GM19467 (cell line): ENCODE data around the gene SERPINH1.

Experiments
- ATAC-seq: cut with Tn5 transposase; IDR thresholded peaks from one replicate; pipeline ENCODE4 v1.9.1; 2021; ENCODE audit warnings: mild to moderate bottlenecking, moderate library complexity; ENCODE audit not compliant: unreplicated experiment

SERPINH1 gene

DNA sequence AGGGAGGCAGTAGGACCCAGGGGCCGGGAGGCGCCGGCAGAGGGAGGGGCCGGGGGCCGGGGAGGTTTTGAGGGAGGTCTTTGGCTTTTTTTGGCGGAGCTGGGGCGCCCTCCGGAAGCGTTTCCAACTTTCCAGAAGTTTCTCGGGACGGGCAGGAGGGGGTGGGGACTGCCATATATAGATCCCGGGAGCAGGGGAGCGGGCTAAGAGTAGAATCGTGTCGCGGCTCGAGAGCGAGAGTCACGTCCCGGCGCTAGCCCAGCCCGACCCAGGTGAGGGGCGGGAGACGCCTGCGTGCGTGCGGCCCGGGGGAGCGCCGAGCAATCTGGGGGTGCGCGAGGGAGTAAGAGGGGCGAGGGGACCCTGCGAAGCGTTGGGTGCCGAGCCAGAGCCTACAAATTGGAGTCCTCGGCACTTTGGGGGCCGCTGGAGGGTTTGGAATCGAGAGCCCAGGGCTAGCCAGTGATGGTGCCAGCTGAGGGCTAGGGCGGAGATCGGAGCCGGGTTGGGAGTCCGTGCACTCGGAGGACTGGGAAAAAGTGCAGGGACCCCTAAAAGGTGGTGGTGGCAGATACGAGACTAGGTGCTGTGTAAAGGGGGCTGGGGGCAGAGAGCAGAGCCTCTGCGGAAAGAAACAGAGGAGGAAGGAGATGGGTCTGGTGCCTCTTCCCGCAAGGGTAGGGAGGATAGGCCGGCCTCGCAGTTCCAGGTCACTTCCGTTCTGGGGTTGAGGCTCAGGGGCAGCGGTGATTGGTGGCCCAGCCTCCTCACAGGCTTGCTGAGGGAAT lies at the start of gene SERPINH1:
Gene SERPINH1, plus strand, starts transcription at position 206 of the 788 bp plus-strand sequence. CDS start 4,097 bp downstream, outside the sequence.
- ATAC-seq = peak; percentile 60

DNA sequence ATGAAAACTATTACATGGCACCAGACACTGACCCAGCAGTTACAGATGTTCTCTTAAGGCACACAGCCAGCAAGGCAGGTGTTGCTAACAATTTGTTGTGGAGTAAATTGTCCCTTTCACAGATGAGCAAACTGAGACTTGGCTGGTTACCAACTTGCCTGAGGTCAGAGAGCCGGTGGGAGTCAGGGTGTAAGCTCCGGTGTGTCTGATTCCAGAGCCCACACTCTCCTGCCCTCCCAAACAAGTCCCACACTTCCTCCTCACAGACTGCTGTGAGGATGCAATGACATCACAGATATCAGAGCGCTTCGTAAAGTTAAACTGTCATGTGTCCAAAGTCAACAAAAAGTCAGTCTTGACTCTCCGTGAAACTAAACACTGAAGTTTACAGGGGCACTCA lies 48.8 kb upstream of the SERPINH1 start:
- ATAC-seq = no peak

DNA sequence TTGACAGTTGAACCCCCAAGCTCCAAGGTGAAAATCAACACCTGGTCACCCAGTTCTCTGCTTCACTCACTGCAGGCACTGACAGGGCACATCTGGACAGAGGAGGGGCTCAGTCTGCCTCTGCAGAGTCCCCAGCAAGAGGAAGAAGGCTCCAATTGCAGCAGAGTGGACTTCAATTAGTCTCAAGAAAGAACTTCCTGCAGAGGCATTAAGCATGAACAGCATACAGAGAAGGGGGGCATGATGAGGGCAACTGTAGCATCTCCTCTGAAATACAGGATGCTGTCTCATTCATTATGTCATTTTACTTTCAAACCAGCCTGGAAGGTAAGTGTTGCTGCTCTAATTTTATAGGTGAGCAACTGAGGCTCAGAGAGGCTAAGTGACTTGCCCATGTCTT lies 47.5 kb upstream of the SERPINH1 start:
- no peak for ATAC-seq

DNA sequence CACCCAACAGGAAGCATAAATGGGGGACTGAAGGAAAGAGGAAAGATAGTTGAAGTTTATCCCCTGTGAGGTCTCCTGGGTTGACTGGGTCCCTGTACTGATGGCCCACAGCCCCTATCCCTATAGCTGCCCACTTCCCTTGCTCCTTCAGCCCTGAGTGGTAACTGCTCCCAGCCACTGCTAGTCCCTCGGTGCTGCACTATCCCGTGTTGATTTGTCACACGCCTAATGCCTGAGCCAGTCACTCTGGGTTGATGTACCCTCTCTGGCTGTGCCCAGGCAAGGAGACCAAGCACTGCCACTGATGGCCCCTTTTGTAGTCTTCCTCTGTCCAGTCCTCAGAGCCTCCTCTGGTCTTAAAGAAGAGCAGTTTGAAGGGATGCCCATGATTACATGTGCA lies 45.9 kb upstream of the SERPINH1 start:
- no peak for ATAC-seq

DNA sequence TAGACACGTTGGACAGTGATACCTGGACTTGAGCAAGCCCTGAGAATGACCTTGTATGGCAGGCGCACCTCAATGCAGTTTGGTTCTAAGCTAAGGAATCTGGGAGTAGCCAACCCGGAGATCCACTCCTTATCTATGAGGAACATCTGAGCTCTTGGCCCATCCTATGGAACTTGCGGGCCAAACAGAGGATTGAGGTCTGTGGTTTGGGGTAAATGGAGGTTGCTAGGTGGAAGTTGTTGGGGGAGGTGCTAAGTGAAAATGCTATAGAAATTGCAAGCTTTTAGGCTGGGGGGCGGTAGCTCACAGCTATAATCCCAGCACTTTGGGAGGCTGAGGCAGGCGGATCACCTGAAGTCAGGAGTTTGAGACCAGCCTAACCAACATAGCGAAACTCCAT lies 45.2 kb upstream of the SERPINH1 start:
- ATAC-seq = no peak

DNA sequence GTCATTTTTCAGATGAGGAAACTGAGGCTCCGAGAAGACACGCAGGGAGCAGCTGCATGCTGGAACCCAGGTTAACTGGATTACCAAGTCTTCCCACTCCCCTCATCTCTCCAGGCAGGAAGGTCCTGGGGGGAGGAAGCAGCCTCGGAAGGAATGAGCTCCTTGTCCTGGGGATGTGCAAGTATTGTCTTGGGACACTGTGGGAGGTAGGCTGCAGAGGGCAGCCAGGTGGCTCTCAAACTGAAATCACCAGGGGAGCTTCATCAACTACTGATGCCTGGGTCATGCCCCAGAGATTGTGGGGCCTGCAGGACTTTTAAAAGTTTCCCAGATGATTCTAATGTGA lies 43.9 kb upstream of the SERPINH1 start:
- ATAC-seq = no peak

DNA sequence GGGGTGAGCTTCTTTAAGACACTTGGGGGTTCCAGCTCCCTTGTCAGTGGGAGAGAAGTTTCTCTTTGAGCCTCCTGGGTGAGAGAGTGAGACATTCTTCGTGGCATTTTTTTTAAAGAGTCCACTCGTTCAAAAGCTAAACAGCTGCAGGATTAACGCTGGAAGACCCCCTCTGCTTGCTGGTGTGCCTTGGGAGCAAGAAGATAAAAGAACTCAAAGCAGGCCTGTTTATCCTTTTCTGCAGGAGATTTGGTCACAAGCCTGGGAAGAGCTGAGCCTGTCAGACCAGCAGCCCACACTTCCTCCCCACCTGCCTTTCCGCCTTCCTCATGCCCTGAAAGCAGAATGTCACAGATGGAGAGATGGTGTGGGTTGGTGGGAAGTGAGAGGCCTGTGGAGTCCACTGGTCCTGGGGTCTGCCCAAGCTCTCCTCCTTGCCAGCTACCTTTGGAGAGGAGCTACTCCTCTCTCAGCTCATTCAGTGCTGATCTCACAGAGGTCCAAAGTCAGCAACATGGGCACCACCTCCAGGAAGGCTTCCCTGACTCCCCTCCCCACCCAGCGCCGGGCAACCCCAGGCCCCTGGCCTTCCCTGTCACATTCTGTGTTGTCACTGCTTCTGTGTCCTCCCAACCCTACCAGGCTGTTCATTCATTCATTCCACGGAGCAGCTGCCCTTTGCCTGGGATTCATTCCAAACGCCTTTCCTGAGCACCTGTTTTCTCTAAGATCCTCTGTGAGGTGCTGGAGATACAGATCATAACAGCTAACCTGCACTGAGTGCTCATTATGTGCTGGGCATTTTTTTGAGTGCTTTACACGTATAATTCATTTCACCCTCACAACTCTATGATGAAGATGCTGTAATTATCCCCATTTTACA lies 43.0 kb upstream of the SERPINH1 start:
- ATAC-seq = no peak

DNA sequence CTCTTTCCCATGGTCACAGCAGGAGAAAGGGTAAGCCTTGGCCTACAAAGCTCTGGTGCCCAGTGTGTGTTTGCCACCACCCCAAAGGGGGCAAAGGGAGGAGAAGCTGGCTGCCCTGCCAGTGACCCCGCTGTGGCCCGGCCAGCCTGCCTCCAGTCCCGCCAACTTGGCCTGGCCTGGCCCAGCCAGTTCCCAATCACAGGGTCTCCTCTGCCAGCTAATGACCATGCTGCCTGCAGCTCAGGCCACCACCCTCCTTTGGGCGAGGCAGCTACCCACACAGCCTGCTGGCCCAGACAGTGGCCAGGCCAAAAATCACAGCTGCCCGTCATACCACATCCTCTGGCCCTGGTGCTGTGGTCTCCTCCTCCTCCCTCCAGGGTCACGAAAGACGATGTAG lies 41.4 kb upstream of the SERPINH1 start:
- no peak for ATAC-seq

DNA sequence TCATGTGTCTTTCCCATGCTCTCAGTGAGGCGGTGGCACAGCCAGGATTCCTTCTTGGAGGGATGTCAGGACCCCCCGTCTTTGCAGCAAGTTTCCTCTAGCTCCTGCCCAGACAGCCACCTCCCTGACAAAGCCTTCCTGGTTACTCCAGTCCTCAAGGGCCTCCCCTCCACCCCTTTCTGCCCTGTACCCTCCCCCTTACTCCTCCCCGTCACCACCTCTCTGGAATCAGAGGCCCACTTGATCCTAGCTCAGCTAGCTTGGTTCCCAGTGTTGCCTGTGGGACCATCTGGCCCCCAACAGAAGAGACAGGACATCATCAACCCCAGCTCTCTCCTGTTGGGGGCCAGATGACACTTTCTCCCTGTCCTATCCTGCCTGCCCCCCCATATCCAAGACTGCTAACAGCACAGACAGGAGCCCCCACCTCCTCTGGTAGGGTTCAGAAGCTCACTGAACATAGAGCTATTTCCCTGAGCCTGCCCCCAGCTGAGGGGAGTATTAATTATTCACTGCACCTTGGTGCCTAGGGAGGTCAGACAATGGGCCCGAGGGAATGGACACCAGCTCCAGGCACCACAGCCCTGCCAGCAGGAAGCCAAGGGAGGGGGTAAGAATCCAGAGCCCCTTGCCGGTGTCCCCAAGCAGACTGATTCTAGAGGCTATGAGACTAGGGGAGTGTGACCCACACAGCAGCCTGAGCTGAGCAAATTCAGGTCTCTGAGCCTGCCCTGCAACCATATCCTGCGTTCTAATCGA lies 39.6 kb upstream of the SERPINH1 start:
- no peak for ATAC-seq

DNA sequence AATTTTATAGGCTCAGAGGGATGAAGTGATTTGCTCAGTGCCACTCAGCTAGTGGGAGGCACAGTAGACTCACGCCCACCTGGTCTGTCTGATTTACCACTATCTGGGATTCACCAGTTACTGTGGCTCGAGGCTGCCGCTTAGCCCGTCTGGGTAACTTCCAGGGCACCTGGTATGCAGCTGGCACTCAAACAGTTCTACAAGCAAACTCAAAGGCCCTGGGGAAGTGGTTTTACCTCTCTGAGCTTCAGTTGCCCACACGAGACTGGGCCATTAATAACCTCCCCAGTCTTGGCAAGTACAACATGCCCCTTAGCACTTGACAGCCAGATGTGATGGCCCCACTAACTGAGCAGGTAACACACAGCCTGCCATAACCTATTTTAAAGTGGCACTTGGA lies 38.9 kb upstream of the SERPINH1 start:
- no peak for ATAC-seq

DNA sequence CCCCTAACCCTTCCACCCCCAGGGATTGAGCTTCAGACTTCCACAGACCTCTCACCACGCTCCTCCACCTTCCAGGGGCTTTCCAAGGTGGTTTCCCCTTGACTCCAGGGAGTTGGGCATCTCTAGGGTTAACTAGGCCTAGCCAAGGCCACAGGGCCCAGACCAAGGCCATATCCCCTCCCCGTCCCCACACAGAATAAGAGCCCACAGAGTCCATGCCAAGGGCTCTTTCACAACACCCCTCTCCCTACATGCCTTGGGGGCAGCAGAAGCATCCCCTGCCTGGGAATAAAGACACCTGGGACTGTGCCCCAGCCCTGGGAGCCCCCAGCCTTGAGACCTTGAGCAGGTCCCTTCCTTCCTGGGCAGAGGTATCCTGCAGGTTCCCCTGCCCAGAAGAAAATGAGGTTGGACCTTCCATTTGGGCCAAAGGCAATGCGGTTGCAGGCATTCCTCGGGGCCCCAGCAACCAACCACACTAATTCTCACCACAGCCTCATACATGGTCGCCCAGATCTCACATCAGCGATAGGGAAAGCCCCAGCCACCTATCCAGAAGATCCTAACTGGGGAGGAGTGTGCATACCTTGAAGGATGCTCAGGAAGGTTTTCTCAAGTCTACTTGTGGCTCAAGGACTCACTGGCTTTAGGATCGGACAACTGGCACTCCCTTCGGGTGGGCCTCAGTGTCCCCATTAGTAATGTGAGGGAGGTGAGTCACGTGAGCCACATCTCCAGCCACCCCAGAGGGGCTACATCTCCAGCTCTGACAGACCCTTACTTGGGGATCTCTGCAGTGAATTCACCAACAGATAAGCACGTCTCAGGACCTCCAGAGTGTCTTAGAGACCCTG lies 38.0 kb upstream of the SERPINH1 start:
- no peak for ATAC-seq

DNA sequence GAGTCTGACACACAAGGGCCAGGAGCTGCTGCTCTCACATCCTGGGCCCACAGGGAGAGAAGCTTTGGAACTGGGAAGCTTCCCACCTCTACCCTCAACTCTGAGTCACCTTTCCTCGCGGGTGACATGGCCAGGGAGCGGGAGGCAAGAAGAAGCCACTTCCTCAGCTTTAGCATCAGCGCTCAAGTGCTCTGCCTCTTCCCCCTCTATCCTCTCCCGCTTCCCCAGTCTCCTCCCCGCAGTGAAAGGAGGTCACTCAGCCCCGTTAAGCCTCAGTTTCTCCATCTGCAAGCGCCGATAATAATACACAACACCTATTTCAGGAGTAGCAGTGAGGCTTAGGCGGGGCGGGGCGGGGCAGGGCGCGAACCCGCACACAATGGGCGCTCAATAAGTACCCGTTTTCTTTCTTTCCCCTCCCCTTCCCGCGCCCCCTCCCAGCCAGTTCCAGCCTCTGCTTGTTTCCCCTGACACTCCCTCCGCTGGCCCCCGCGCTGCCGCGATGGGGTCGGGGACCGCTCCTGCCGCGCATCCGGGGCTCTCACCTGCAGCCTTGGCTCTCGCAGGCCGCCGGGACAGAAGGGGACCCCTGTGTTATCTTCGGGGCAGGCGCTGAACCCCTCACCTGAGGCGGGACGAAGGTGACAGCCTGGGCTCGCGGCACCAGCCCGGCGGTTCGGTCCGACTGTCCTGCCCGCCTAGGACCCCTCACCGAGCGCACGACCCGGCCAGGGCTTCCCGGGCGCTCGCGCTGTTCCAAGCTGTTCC lies 37.2 kb upstream of the SERPINH1 start:
- no peak for ATAC-seq

DNA sequence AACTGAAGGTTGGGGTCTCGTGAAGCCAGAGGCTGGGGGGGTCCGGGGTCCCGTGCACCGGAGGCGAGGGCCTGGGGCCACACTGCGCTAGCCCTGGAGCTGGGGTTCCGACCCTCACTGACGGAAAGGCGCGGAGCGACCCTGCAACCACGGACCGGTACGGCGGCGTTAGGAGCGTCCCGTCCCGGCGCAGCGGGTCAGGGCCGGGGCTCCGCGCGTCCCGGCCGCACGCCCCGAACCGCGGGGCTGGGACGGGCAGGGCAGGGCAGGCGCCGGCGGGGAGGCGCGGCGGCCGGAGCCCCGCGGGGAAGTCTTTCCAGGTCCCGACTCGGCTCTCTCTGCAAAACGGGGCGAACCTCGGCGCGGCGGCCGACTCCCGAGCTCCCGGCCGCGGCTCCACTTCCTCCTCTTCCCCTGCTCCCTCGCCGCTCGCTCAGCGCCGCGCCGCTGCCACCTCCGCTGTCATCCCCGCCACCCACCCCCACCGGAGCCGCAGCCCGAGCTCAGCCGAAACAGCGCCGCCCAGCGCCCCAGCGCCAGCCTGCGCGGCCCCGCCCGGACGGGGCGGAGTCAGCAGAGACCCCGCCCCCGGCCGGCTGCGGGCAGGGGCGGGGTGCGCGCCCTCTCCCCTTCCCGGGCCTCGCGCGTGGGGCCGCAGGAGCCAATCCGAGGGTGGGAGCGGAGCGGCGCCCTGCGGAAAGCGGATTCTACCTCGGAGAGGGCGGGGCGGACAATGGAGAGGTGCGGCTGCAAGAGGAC lies 36.4 kb upstream of the SERPINH1 start, which contains the start of gene GDPD5:
Gene GDPD5, minus strand, starts transcription at position 509 of the 759 bp plus-strand sequence. CDS start 48,206 bp downstream, outside the sequence.
- ATAC-seq = peak; percentile 67

DNA sequence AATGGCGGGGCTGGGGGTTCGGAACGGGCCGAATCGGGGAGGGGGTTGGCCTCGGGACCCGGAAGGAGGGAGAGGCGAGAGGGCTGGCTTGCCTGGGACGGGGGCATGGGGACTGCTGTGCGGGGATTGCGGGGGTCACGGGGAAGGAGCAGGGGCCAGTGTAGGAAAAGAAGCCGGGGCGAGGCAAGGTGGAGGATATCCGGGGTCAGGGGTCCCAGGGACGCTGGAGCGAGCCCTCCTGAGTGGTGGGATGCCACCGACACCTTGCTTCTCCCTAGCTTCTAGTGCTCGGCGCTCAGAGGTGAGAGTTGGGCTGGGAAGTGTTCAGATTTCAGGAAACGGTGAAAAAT lies 35.9 kb upstream of the SERPINH1 start:
- ATAC-seq = no peak

DNA sequence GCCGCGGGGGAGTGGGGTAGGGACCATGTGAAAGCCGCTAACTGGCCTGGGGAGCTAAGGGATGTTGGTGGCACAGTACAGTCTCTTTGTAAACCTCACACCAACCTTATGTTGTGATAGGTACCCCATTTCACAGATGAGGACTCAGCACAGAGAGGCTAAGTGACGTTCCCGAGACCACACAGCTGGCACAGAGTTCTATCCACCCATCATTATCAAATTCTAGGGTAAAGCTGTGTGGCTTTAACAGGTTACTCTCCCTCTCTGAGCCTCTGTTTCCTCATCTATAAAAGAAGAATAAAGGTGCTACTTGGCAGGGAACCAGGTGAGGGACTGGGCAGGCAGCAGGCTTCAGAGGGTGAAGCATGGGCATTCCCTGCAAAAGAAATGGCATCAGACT lies 34.9 kb upstream of the SERPINH1 start:
- no peak for ATAC-seq

DNA sequence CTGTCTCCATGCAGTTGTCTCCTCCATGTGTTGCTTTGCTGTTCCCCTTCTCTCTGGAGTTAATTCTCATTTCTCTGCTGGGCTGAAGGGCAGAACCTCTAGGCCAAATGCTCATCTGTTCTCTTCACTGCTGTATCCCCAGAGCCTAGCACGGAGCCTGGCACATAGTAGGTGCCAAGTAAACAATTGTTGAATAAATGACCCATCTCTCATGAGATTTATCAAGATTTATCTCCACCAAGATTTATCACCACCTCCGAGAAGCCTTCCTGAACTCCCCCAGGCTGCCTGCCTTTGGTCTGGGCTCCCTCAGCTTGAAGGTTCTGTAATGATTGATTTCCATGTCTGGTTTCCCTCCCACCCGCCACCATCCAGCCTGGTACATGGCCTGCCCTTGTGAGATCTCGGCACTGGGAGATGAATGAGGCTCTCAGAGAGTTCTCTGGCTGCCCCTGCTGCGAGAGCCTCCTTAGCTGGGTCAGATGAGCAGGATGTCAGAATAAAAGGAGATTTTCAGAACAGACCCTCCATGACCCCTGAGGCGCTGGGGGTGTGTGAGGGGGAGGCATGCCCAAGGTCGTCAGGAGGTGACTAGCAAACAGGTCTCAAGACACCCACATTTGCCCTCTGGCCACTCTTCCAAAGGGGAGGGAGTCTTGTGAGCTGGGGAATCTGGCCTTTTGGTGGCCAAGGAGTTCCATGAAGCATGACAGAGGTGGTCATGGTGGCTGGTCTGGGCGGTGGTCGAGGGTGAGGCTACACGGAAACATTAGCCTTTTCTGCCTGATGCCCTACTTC lies 33.9 kb upstream of the SERPINH1 start:
- no peak for ATAC-seq

DNA sequence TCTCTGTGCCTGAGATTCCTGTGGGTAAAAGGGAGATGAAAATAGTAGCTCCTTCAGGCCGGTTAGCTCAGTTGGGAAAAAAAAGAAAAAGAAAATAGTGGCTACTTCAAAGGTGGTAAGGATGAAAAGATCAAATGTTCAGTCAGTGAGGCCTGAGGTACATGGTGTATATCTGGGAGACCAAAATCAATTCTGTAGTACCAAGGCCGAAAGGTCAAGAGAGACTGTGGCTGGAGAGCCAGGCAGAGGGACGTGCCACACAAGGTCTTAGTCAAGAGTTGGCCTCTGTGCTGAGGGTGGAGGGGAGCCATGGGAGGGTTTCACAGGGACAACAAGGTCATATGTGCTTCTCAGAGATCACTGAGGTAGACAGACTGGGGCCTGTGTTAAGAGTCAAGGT lies 31.5 kb upstream of the SERPINH1 start:
- no peak for ATAC-seq

DNA sequence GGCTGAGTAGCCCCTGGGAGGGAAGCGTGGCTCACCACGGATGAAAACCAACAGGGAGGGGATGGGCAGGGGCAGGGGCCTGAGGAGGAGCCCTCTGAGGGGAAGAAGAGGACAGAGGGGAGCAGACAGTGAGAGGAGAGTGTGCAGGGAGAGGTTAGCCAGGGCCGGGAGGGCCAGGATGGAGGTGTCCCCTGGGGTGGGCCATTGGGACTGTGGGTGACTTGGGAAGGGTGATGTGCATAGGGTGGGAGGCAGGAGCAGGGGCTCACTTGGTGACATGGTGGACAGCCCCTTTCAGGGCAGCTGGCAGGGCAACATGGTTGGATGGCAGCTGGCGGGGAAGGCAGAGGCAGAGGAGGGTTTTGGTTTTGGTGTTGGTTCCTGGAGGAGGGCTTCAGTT lies 30.7 kb upstream of the SERPINH1 start:
- no peak for ATAC-seq
